GM18520 (cell line): ENCODE measurements around the gene HDGFL3.
A peak's percentile ranks its signal among the peaks of the same experiment; 100 is the strongest.
"Not testable (repeated sequence)": the region's sequence is repeated elsewhere in the genome, so short reads cannot be mapped to it uniquely, and the experiment has no call there.

ENCODE experiments used
- ATAC-seq: cut with Tn5 transposase; IDR thresholded peaks from one replicate; pipeline ENCODE4 v1.9.1; 2021; ENCODE audit not compliant: unreplicated experiment

Gene HDGFL3

DNA sequence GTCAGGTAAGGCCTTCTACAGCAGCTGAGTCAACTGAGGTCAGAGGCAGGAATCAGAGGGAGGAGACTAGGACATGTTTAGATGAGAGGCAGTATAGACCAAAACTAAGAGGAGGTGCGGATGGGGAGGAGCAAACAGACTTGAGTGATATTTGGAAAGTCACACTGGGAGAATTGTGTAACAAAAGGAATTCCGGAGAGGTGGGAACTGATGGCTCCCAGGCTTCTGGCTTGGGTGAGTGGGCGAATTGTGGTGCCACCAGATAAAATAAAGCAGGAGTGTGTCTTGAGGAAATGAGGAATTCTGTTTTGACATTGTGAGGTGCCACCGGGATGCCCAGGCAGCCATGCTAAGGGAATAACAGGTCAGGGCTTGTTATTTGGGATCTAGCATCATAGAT is 103.5 kb downstream of the HDGFL3 start:
- no peak for ATAC-seq

DNA sequence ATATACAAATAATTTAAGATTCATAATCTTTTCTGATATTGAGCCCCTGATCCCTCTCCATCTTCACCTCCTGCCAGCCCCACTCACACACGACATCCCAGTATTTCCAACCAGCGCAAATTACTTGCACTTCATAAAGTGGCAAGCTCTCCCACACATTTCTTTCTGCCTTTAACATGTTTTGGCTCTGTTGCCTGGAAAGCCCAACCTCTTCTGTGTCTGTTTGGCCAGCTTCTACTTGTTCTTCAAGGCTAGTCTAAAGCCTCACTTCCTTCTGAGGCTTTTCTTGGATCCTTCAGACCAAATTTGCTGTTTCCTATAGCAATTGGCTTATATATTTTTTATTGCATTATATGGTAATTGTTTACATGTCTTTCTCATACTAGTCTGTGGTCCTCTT is 105.3 kb downstream of the HDGFL3 start:
- no peak for ATAC-seq

DNA sequence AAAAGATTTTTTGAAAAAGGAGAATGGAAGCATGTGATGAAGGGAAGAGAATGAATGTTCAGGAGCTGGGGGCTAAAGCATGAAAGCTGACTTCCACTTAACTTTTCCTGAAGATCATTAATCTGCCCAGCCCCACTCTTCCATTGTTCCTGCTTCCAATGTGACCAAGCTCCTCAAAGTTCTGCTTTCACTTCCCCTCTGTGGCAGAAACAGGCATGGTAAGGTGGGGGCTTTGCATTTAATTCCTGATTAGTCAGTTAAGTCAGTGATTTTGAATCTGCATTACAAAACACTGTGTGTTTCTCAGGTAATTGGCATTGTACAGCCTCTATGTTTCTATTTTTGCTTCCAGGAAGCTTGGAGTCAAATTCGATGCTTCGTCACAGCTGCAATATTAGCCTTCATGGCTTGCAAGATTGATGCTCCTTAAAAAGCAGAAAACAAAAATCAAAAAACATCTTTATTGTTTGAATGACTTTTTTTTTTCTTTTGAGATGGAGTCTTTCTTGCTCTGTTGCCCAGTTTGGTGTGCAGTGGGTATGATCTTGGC is 107.5 kb downstream of the HDGFL3 start:
- ATAC-seq: no peak

- ATAC-seq: no peak
Observed at GRCh38 chr15:83099290-83099689, 108.3 kb downstream of the HDGFL3 start.

GRCh38 chr15:83098079-83098478 is 109.5 kb downstream of the HDGFL3 start:
- ATAC-seq: no peak

GRCh38 chr15:83094583-83094982 is 113.0 kb downstream of the HDGFL3 start:
- no peak for ATAC-seq

DNA sequence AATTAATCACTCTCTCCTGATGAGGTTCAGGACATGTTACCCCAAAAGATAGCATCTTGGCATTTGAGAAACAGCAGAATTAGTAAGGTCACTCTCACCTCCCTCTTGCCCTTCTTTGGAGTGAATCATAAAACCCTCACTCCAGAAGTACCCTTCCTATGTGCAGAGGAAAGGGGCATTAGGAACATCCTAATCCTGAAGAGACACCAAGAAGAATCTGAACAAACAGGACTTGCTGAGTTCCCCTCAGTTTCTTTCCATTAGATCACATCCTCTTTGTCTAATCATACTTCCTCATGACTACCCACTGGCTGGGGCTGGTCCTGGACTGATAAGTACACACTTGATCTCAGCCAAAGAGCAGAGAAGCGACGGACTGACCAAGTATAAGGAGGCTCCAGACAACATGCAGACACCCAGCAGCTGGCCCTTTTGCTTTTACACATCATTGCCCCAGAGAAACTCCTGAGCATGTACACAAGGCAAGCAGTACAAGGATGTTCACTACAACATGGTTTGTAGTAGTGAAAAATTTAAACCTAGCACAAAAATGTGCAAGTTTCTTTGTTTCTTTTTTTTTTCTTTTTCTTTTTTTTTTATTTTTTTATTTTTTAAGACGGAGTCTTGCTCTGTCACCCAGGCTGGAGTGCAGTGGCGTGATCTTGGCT is 115.2 kb downstream of the HDGFL3 start:
- no peak for ATAC-seq

- ATAC-seq: not testable (repeated sequence)
Observed at GRCh38 chr15:83091965-83092308, 115.7 kb downstream of the HDGFL3 start.

GRCh38 chr15:83090465-83090864 is 117.2 kb downstream of the HDGFL3 start:
- no peak for ATAC-seq

DNA sequence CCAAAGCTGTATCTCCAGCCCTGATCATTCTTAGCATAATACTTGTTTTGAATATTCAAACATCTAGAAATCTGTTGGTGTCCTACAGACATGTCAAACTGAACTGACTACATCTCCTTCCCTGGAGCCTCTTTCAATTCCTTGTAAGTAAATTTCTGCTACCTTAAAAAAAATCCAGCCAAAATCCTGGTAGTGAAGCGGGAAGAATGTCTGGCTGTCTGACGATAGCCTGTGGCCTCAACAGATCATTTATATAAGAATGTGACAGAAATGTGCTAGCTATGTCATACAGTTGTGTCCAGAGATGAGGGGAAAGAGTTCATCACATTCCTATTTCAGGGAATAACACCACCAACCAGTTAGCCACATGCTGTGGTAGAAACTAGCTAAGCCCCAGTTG is 118.7 kb downstream of the HDGFL3 start:
- no peak for ATAC-seq

DNA sequence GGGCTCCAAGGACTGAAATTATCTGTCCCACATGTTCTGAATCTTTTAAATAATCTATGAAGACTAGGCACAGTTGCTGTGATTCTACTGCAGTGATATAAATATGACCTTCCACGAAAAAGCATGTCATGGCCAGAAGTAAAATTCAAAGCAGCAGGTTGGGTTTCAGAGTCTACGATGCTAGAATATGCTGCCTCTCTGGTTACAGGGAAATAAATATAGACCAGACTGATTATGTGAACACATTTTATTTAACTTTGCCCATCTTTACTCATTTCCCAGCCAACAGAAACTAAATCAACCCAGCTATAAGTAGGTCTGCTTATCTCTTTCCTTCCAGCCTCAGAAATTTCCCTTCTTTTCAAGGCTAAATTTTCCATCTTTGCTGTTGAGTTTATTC is 120.0 kb downstream of the HDGFL3 start:
- ATAC-seq: no peak

DNA sequence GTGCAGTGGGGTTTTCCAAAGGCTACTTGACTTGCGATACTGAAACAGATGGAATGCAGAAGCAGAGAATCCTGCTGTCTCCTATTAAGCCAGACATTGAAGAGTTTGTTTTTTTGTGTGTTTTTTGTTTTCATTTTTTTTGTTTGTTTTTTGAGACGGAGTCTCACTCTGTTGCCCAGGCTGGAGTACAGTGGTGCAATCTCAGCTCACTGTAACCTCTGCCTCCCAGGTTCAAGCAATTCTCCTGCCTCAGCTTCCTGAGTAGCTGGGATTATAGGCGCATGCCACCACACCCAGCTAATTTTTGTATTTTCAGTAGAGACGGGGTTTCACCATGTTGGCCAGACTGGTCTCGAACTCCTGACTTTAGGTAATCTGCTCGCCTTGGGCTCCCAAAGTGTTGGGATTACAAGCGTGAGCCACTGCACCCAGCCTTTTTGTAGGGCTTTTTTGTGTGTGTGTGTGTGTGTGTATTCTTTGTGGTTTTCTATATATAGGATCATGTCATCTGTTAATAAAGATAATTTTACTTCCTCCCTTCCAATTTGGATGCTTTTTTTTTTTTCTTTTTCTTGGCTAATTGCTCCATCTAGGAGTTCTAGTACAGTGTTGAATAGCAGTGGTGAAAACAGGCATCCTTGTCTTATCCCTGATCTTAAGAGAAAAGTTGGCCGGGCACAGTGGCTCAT is 121.6 kb downstream of the HDGFL3 start:
- not testable (repeated sequence) for ATAC-seq

DNA sequence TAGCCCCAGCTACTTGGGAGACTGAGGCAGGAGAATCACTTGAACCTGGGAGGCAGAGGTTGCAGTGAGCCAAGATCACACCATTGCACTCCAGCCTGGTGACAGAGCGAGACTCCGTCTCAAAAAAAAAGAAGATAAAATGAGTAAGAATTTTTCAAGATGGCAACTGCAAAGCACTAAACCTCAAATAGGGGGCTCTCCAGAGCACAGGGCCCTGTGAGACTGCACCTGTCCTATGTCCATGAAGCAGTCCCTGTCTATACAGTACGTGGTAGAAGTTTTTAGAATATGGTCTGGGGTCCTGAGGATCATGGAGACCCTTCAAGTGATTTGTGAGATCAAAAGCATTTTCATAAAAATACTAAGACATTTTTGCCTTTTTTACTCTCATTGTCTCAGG is 122.2 kb downstream of the HDGFL3 start:
- not testable (repeated sequence) for ATAC-seq

DNA sequence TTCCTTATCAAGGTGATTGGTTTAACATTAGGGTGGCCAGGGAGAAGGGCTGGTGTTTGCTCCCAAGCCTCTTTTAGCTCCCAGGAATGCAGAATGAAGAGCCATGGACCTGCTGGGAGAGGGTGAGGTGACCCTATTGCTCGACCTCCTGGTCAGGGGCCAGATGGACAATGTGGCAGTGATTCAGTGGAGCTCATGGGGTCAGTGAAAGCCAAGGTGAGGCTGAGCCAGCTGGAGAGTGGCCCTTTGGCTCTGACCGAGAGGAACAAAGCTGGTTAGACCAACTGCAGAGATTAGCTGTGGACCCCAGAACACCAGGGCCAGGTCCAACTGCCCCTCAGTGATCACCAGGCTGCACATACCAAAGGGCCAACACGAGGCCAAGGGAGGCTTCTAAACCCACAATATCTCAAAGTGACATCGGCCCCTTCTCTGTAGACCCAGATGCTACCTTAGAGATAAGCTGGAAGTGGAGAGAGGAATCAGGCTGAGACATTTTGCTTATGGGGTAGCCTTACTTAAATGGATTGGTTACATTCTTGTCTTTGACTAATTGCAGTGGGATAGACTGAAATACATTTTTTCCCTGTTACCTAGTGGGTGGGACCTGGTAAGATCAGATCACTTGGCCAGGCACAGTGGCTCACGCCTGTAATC is 124.8 kb downstream of the HDGFL3 start:
- no peak for ATAC-seq

DNA sequence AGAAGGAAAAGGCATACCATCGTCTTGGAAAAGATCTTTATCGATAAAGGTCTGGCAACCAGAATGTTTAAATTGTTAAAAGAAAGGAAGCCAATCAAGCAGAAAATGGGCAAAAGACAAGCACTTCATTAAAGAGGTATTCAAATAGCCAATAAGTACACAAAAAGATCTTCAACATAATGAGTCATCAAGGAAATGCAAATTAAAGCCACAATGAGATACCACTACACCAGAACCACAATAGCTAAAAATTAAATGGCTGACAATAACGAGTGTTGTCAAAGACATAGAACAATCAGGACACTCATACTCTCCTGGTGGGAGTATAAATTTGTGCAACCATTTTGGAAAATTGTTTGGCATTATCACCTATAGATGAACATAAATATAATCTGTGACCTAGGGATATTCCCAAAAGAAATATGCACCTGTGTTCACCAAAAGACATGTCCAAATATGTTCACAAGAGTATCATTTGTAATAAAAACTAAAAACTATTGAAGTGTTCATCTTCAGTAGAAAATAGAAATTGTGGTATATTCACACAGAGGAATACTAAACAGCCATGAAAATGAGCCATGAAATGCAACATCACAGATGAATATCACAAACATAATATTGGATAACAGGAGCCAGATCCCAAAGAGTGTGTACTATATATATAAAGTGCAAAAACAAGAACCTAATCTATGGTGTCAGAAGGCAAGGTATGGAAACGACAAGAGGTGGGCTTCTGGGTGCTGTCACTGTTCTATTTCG is 126.2 kb downstream of the HDGFL3 start:
- peak; percentile 55 for ATAC-seq

- ATAC-seq: no peak
Observed at GRCh38 chr15:83078712-83079111, 128.9 kb downstream of the HDGFL3 start.
